HG02981 (cell line): ENCODE results near the gene PRORP.
"Not testable (repeated sequence)": the region's sequence is repeated elsewhere in the genome, so short reads cannot be mapped to it uniquely, and the experiment has no call there.

ENCODE experiments used
- ATAC-seq: cut with Tn5 transposase; IDR thresholded peaks from one replicate; pipeline ENCODE4 v1.9.1; 2021; ENCODE audit warnings: mild to moderate bottlenecking, moderate library complexity; ENCODE audit not compliant: unreplicated experiment

Gene PRORP

GRCh38 chr14:35134329-35135123 lies 12.2 kb downstream of the PRORP start:
- ATAC-seq = no peak

- no peak for ATAC-seq
These were observed 16.2 kb downstream of the PRORP start for GRCh38 chr14:35138585-35138984.

GRCh38 chr14:35140718-35141581 lies 18.6 kb downstream of the PRORP start:
- ATAC-seq = no peak

- ATAC-seq = no peak
These were observed 21.7 kb downstream of the PRORP start for GRCh38 chr14:35144029-35144428.

- ATAC-seq = no peak
These were observed 24.4 kb downstream of the PRORP start for GRCh38 chr14:35146711-35147149.

- no peak for ATAC-seq
These were observed 24.8 kb downstream of the PRORP start for GRCh38 chr14:35147186-35147585.

- ATAC-seq = no peak
These were observed 25.4 kb downstream of the PRORP start for GRCh38 chr14:35147711-35148110.

GRCh38 chr14:35149239-35149638 lies 26.9 kb downstream of the PRORP start:
- no peak for ATAC-seq

- not testable (repeated sequence) for ATAC-seq
These were observed 30.2 kb downstream of the PRORP start for GRCh38 chr14:35152531-35152930.

GRCh38 chr14:35154016-35154415 lies 31.7 kb downstream of the PRORP start:
- no peak for ATAC-seq

GRCh38 chr14:35155962-35156361 lies 33.6 kb downstream of the PRORP start:
- no peak for ATAC-seq

GRCh38 chr14:35158491-35158890 lies 36.1 kb downstream of the PRORP start:
- no peak for ATAC-seq

GRCh38 chr14:35158951-35159653 lies 36.8 kb downstream of the PRORP start:
- no peak for ATAC-seq

- ATAC-seq = no peak
These were observed 37.5 kb downstream of the PRORP start for GRCh38 chr14:35159742-35160409.

GRCh38 chr14:35161231-35161630 lies 38.9 kb downstream of the PRORP start:
- ATAC-seq = no peak

- no peak for ATAC-seq
These were observed 41.0 kb downstream of the PRORP start for GRCh38 chr14:35163384-35163783.

- no peak for ATAC-seq
These were observed 42.5 kb downstream of the PRORP start for GRCh38 chr14:35164849-35165248.

GRCh38 chr14:35167496-35167895 lies 45.1 kb downstream of the PRORP start:
- ATAC-seq = no peak
